GM21526 (cell line): ENCODE measurements around the gene SEMA4A.
"Not testable (repeated sequence)": the region's sequence is repeated elsewhere in the genome, so short reads cannot be mapped to it uniquely, and the experiment has no call there.

Experiments used
- ATAC-seq: cut with Tn5 transposase; IDR thresholded peaks from one replicate; pipeline ENCODE4 v1.9.1; 2021; ENCODE audit warnings: moderate library complexity; ENCODE audit not compliant: unreplicated experiment, low FRiP score

Gene SEMA4A

GRCh38 chr1:156155756-156156510, 2.5 kb downstream of the SEMA4A start:
- ATAC-seq, result no peak

GRCh38 chr1:156157506-156157905, 4.1 kb downstream of the SEMA4A start:
- ATAC-seq, result no peak

- ATAC-seq, result no peak
These were observed 4.6 kb downstream of the SEMA4A start for GRCh38 chr1:156157966-156158365.

- no peak for ATAC-seq
These were observed 6.8 kb downstream of the SEMA4A start for GRCh38 chr1:156160000-156160742.

- ATAC-seq, result no peak
These were observed 7.4 kb downstream of the SEMA4A start for GRCh38 chr1:156160743-156161171.

- ATAC-seq, result no peak
These were observed 9.1 kb downstream of the SEMA4A start for GRCh38 chr1:156162430-156163037.

- ATAC-seq, result no peak
These were observed 10.3 kb downstream of the SEMA4A start for GRCh38 chr1:156163712-156164111.

GRCh38 chr1:156164125-156164831, 10.9 kb downstream of the SEMA4A start:
- no peak for ATAC-seq

GRCh38 chr1:156165083-156165482, 11.7 kb downstream of the SEMA4A start:
- ATAC-seq, result no peak

- no peak for ATAC-seq
These were observed 14.2 kb downstream of the SEMA4A start for GRCh38 chr1:156167536-156167935.

GRCh38 chr1:156172696-156173470, 19.5 kb downstream of the SEMA4A start:
- ATAC-seq, result no peak

GRCh38 chr1:156176610-156177210, 23.3 kb downstream of the SEMA4A start:
- no peak for ATAC-seq

GRCh38 chr1:156177919-156178654, 24.7 kb downstream of the SEMA4A start:
- ATAC-seq, result no peak

- no peak for ATAC-seq
These were observed 27.1 kb downstream of the SEMA4A start for GRCh38 chr1:156180471-156180870.

GRCh38 chr1:156181391-156181924, 28.1 kb downstream of the SEMA4A start:
- not testable (repeated sequence) for ATAC-seq

GRCh38 chr1:156182010-156182779, 28.8 kb downstream of the SEMA4A start:
- ATAC-seq, result not testable (repeated sequence)

- not testable (repeated sequence) for ATAC-seq
These were observed 33.2 kb downstream of the SEMA4A start for GRCh38 chr1:156186347-156187177.
